Hematopoietic multipotent progenitor cell treated with erythropoietin and hydrocortisone succinate and interleukin-3 and kit ligand, for 15 days (in vitro differentiated cells): Measurements from ENCODE around the gene DMBT1.

Source experiments
- DNase-seq: peaks from one replicate; pipeline ENCODE4 v3.0.0-alpha.2; 2015; ENCODE audit warnings: low spot score

The DMBT1 gene

DNA sequence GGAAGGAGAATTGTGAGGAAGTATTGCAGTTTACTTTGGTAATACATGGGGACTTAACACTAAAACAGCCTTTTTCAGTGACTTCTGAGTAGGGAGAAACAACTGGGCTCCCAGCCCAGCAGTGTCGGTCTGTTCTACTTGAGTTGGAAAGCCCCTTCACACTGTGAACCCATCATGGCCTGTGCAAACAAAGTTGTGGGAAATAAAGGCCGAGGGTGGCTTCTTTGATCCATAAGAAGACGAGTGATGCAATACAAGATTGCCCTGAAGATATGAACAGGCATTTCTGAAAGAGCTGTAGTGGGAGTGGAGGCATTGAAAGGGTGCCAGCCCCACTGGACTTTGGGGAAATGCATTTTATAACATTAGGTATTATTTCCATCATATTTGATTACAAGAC lies 110.8 kb downstream of the DMBT1 start:
- DNase-seq, result no peak

DNA sequence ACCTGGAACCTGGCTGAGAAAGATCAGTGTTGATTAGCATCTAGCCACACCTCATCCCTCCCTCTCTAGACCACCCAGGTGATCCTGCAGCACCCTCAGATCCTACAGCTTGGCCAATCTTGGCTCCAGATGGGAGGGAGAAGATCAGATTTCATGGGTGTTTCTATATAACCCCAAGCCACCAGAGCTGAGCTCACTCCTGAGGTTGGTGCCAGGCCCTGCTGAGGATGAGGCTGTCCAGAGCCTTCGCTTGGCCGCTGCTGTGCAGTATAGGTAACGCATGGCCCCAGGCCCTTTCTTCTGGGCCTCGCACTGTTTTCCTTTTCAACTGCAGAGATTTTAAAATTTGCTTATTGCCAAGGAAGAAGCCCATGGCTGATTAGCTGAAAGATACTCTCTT lies 112.1 kb downstream of the DMBT1 start:
- DNase-seq, result no peak

DNA sequence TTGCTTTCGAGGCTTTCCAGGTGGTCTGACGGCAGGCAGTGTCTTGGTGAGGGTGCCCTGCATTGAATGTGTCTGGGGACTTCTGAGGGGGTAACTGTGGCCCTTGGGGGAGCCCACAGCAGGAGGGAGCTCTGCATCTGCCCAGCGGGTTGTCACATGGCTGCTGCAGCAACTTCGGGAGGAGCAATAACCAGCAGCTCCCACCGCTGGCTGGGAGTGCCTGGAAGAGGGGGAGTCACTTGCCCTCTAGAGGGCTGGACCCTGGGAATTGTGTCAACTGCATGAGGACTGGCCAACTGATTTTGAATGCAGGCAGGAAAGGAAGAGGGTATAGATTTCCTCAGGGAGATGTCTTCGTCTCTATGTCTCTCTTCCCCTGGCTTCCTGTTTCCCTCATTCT lies 112.7 kb downstream of the DMBT1 start:
- no peak for DNase-seq

DNA sequence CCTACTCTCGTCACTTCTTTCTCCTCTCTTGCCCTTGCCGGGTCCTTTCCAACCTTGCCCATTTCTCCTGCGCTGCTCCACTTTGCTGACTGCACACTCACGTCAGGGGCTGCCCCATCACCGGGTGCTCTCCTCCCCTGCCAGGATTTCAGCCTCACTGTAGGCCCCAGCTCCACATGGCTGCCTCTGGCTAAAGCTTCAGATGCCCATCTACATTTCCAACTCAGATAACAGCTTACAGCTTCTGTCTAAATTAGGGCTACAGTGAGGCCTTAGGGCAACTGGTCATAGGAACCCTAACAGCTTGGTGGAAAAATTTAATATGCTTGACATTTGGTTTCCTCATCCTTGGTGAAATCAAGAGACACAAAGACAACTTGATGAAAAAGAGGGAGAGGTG lies 113.2 kb downstream of the DMBT1 start:
- no peak for DNase-seq

DNA sequence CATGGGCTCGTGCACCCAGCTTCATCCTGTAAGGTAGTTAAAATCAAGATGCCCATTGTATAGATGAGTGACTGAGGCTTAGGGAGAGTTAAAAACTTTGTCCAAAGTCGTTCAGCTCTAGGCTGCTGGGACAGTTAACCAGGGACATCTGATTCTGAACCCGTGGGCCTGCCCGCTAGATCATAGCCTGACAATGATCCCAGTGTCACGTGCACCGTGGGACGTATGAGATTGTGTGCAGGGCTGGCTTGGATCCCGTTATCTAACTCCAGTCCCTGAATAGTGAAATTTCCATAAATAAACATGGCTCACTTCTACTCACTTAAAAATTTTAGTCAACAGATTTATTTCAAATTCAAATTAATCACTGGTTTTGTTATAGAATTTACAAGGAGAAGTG lies 114.2 kb downstream of the DMBT1 start:
- DNase-seq, result no peak

DNA sequence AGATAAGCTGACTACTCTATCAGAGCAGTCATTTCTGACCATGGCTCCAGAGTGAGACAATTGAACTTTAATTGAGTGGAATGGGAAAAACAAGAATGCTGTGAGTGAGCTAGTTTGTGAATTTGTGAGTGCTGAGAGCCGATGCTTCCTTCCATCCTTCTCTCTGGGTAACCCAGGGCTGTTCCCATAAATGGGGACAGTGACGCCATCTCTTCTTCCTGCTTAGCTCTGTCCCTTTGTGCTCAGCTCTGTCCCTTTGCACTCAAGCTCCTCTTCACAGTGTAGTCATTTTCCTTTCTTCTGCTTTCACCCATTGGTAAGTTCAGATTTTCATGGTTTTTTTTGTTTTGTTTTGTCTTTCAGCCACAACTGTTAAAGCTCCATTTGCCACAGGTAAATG lies 114.7 kb downstream of the DMBT1 start:
- no peak for DNase-seq

DNA sequence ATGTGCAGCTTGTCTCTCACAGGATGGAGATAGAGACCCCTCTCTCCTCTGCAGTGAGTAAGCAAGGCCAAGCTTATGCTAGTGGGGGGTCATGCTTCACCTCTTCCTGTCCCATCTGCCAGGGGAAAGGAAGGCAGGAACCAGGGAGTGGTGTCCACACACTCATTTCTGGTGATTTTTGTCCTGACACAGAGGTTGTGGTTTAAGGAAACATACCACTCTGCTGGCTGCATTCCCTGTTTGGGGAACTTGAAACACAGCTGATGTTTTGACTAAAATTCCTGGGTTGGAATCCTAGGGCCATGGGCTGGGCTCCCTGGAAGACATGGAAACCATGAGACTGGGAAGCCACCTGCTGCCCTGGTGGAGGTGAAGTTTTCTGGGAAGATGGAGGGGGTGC lies 117.7 kb downstream of the DMBT1 start:
- no peak for DNase-seq

DNA sequence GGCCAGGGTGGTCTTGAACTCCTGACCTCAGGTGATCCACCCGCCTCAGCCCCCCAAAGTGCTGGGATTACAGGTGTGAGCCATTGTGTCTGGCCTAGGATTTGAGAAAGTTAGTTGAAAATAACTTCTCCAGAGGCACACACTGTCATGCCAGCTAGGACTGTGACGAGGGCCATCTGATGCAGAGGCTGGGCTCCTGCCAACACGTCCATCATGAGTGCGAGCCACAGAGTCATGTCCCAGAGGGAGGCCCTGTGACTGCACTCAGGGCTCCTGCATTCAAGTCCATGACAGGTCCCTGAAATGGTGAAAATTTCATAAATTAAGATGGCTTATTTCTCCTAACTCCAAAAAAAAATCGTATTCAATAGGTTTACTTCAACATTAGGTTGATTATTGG lies 122.0 kb downstream of the DMBT1 start:
- DNase-seq, result no peak

DNA sequence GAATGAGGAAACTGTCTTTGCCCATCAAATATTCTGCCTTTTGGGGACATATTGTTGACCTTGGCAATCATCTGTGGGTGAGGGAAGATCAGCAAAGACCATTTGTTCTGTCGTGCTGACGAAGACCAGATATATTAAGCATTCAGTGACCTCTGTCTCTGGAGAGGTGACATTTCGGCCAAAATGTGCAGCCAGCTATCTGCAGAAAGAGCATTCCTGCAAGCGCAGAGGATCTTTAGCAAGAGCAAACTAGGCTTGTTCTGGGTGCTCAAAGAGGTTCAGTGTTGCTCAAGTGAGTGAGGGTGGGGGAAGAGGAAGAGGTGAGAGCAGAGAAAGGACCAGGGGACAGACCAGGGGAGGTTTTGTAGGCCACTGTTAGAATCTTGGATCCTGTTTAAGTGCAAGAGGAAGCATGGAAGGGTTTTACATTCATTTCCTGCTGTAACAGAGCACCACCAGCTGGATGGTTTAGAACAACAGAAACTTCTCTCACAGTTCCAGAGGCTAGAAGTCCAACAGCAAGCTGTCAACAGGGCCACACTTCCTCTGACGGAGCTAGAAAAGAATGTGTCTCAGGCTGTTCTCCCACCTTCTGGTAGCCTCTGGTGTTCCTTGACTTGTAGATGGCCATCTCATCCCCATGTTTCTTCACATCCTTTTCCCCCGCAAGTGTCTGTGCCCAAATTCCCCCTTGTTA lies 127.9 kb downstream of the DMBT1 start:
- DNase-seq, result no peak

DNA sequence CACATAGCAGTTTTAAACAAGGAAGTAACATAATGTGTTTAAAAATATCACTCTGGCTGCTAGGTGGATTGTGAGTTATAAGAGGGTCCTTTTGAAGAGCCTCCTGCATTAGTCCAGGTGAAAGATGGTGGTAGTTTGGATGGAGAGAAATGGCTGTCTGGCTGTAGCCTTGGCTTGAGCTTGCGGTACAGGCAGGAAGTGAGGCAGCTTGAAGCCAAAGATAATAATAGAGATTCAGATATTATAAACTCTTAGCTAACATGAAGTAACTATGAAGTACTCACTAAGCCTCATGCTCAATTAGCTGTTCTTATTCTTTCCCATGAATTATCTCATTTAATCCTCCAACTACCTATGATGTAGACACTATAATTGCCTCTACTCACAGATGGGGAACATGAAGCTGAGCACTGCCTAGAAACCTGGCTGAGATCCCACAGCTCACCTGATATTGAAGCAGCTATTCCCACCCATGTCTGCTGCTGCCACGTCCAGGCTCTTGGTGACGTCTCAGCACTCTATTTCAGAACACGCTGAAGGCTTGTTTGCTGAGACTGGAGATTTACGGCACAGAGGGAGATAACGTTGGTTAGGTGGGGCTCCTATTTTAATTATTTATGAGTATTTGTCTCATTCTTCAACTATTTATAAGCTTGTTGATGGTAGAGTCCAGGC lies 128.7 kb downstream of the DMBT1 start:
- no peak for DNase-seq

DNA sequence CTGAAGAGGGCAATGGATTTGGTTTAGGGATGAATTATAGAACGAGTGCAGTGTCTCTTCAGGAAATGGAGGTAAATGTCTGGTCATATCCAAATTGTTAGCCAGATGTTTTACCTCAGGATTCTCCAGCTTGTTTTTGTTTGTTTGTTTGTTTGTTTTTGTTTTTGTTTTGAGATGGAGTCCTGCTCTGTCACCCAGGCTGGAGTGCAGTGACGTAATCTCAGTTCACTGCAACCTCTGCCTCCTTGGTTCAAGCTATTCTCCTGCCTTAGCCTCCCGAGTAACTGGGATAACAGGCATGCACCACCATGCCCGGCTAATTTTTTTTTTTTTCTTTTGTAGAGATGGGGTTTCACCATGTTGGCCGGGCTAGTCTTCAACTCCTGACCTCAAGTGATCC lies 132.2 kb downstream of the DMBT1 start:
- no peak for DNase-seq
